Liver (tissue), 9 donors: ENCODE results near the gene AFF4. TPM values are rescaled to one million over a fixed set of nuclear protein-coding genes. Genes with fewer than 3 reads are reported as not detected.

ENCODE experiments used
- DNase-seq: peaks from one replicate; pipeline ENCODE4 v3.0.0-alpha.2; 2017; ENCODE audit warnings: low spot score
- H3K27ac ChIP-seq, 2 donors: one replicate each; pipeline ENCODE4 v1.7.0; 2013; ENCODE audit warnings: inconsistent platforms in 2 of 2, low read length in 2 of 2, control low read depth in 1 of 2, low read depth in 1 of 2, mild to moderate bottlenecking in 1 of 2
- H3K27me3 ChIP-seq, 4 donors: one replicate each; pipeline versions ENCODE4 v1.6.1 to v1.7.0; 2013; ENCODE audit warnings: low read length in 3 of 4, inconsistent platforms in 1 of 4, mild to moderate bottlenecking in 1 of 4, moderate library complexity in 1 of 4; ENCODE audit not compliant: control insufficient read depth in 4 of 4, insufficient read depth in 4 of 4
- H3K36me3 ChIP-seq, 4 donors: one replicate each; pipeline versions ENCODE4 v1.6.1 to v1.7.0; 2013; ENCODE audit warnings: low read length in 3 of 4, mild to moderate bottlenecking in 3 of 4, low read depth in 1 of 4, moderate library complexity in 1 of 4; ENCODE audit not compliant: control insufficient read depth in 4 of 4, insufficient read depth in 3 of 4
- H3K4me1 ChIP-seq, 4 donors: one replicate each; pipeline versions ENCODE4 v1.6.1 to v1.7.0; 2013; ENCODE audit warnings: low read length in 3 of 4, mild to moderate bottlenecking in 3 of 4, moderate library complexity in 1 of 4; ENCODE audit not compliant: control insufficient read depth in 4 of 4, insufficient read depth in 4 of 4
- H3K4me3 ChIP-seq, 3 donors: one replicate each; pipeline versions ENCODE4 v1.6.1 to v1.7.0; 2013; ENCODE audit warnings: low read length in 3 of 3, control low read depth in 1 of 3, low read depth in 1 of 3, mild to moderate bottlenecking in 1 of 3
- H3K9ac ChIP-seq, 2 donors: one replicate each; pipeline ENCODE4 v1.7.0; 2013; ENCODE audit warnings: low read length in 2 of 2, mild to moderate bottlenecking in 2 of 2, moderate library complexity in 2 of 2, control low read depth in 1 of 2, low read depth in 1 of 2
- H3K9me3 ChIP-seq, 4 donors: one replicate each; pipeline versions ENCODE4 v1.6.1 to v1.7.0; 2013; ENCODE audit warnings: low read length in 3 of 4; ENCODE audit not compliant: control insufficient read depth in 4 of 4
- ATF3 ChIP-seq: IDR thresholded peaks from 2 replicates; pipeline ENCODE4 v1.6.1; 2016; ENCODE audit warnings: antibody characterized with exemption
- CTCF ChIP-seq: fragments of 150-350 bp; IDR thresholded peaks from 2 replicates; pipeline ENCODE4 v1.5.1; 2017; ENCODE audit warnings: improper control_type of control experiment, low read depth, low read length; ENCODE audit not compliant: missing input control
- EGR1 ChIP-seq, 2 donors: IDR thresholded peaks; 2 replicates each; pipeline ENCODE4 v1.6.1; 2016 to 2018; ENCODE audit warnings: antibody characterized with exemption in 2 of 2, low read depth in 2 of 2
- FOXA1 ChIP-seq: IDR thresholded peaks from 2 replicates; pipeline ENCODE4 v1.6.1; 2016; ENCODE audit warnings: antibody characterized with exemption
- FOXA2 ChIP-seq: IDR thresholded peaks from 2 replicates; pipeline ENCODE4 v1.6.1; 2016; ENCODE audit warnings: antibody characterized with exemption
- GABPA ChIP-seq, 2 donors: IDR thresholded peaks in 1 of 2; conservative IDR thresholded peaks in 1 of 2; 2 replicates each; pipeline ENCODE4 v1.6.1; 2016; ENCODE audit warnings: antibody characterized with exemption in 2 of 2, mild to moderate bottlenecking in 1 of 2, moderate library complexity in 1 of 2
- HNF4A ChIP-seq, 2 donors: conservative IDR thresholded peaks; 2 replicates each; pipeline ENCODE4 v1.6.1; 2016; ENCODE audit warnings: antibody characterized with exemption in 2 of 2, mild to moderate bottlenecking in 2 of 2
- HNF4G ChIP-seq: IDR thresholded peaks from 2 replicates; pipeline ENCODE4 v1.6.1; 2016; ENCODE audit warnings: antibody characterized with exemption
- JUND ChIP-seq, 2 donors: IDR thresholded peaks; 2 replicates each; pipeline ENCODE4 v1.6.1; 2016; ENCODE audit warnings: antibody characterized with exemption in 2 of 2
- MAX ChIP-seq: IDR thresholded peaks from 2 replicates; pipeline ENCODE4 v1.6.1; 2016; ENCODE audit warnings: antibody characterized with exemption
- NR2F2 ChIP-seq: IDR thresholded peaks from 2 replicates; pipeline ENCODE4 v1.6.1; 2016; ENCODE audit warnings: antibody characterized with exemption
- RAD21 ChIP-seq, 2 donors: IDR thresholded peaks; 2 replicates each; pipeline ENCODE4 v1.6.1; 2016; ENCODE audit warnings: antibody characterized with exemption in 2 of 2, mild to moderate bottlenecking in 2 of 2
- REST ChIP-seq: IDR thresholded peaks from 2 replicates; pipeline ENCODE4 v1.6.1; 2016; ENCODE audit warnings: antibody characterized with exemption, mild to moderate bottlenecking
- RXRA ChIP-seq, 2 donors: IDR thresholded peaks; 2 replicates each; pipeline ENCODE4 v1.6.1; 2017 to 2018; ENCODE audit warnings: antibody characterized with exemption in 2 of 2, mild to moderate bottlenecking in 1 of 2
- SP1 ChIP-seq: IDR thresholded peaks from 2 replicates; pipeline ENCODE4 v1.6.1; 2018; ENCODE audit warnings: antibody characterized with exemption, mild to moderate bottlenecking
- TAF1 ChIP-seq: conservative IDR thresholded peaks from 2 replicates; pipeline ENCODE4 v1.6.1; 2016; ENCODE audit warnings: antibody characterized with exemption, mild to moderate bottlenecking
- YY1 ChIP-seq: IDR thresholded peaks from 2 replicates; pipeline ENCODE4 v1.6.1; 2016; ENCODE audit warnings: antibody characterized with exemption, mild to moderate bottlenecking
- WGBS: extraction: QIAGEN DNeasy Blood & Tissue Kit; methylation state at CpG from one replicate; pipeline ENCODE4 v1.1.7; 2013; 5-methylcytosine and 5-hydroxymethylcytosine counted together
- polyA plus RNA-seq, 2 donors: library from polyadenylated mRNA; stranded (reverse) in 1 of 2; unstranded in 1 of 2; fragments of 200-250 nt in 1 of 2; fragments of >200 nt in 1 of 2; fragmentation: Nextera tagmentation in 1 of 2; extraction: Ambion mirVana in 1 of 2; gene quantifications; one replicate each; pipeline versions ENCODE4 v1.2.1 to v1.2.3, GENCODE V29; 2013 to 2015
- total RNA-seq, 2 donors: library from RNA; depleted of rRNA; stranded (reverse); fragments of >200 nt; gene quantifications; one replicate each; pipeline ENCODE4 v1.2.3, GENCODE V29; 2014
- donor health status: healthy.
- donor health status: healthy.
- donor health status: healthy.
- donor health status: healthy.
- donor health status: healthy.

Gene AFF4
- total and polyA plus RNA-seq, 4 donors: 5.5 to 19.1 (median 16.9) TPM

GRCh38 chr5:132877466-132877865 is 86.0 kb downstream of the AFF4 start:
- Histone ChIP-seq H3K36me3 (peaks cover 4 to 35% (median 29%) of the 10 kb centered on the region in 4 donors), H3K27me3 (no peaks in the 10 kb centered on the region)
- 50% methylated on average over 2 of the region's 2 CpGs for WGBS

GRCh38 chr5:132876020-132876759 is 87.2 kb downstream of the AFF4 start:
- no peaks in the 10 kb centered on the region for H3K27me3 ChIP-seq
- H3K9me3 ChIP-seq: no peaks in the 10 kb centered on the region
- 47% methylated on average over 1 of the region's 1 CpG for WGBS
- H3K4me3 ChIP-seq: peak overlapping the region in 2 of 3 donors; percentile 11 to 72
- H3K4me1 ChIP-seq: peaks cover 9 to 24% (median 17%) of the 10 kb centered on the region in 4 donors
- H3K27ac ChIP-seq: peak overlapping the region; percentile 29 to 57
- peak; percentile 25 for TF ChIP-seq TAF1
- peak; percentile 44 for TF ChIP-seq SP1
- peak; percentile 39 for TF ChIP-seq FOXA2
- no peak for TF ChIP-seq REST
- TF ChIP-seq YY1: peak; percentile 87
- peak in 1 of 2 donors; percentile 20 for TF ChIP-seq HNF4A (conservative IDR thresholded peaks at IDR 0.05)
- TF ChIP-seq RXRA (IDR thresholded peaks at IDR 0.05): peak in 1 of 2 donors; percentile 8
- TF ChIP-seq HNF4G: no peak
- no peak for TF ChIP-seq CTCF
- TF ChIP-seq JUND (IDR thresholded peaks at IDR 0.05): peak in 1 of 2 donors; percentile 38
- TF ChIP-seq FOXA1: no peak
- peak; percentile 23 for TF ChIP-seq ATF3
- TF ChIP-seq EGR1 (IDR thresholded peaks at IDR 0.05; ENCODE audit: low read depth in 2 of 2): peak in 1 of 2 donors; percentile 10
- TF ChIP-seq NR2F2: no peak
- no peak for TF ChIP-seq MAX
- H3K36me3 ChIP-seq: peaks cover 4 to 32% (median 23%) of the 10 kb centered on the region in 4 donors
- H3K9ac ChIP-seq: peak overlapping the region in 1 of 2 donors; percentile 100
- DNase-seq: no peak

More at GRCh38 chr5:132877466-132877865, 86.0 kb downstream of the AFF4 start:
- DNase-seq: no peak
- Histone ChIP-seq H3K4me3 (no peak overlapping the region), H3K4me1 (peaks cover 3 to 12% (median 5%) of the 10 kb centered on the region in 4 donors), H3K9me3 (no peaks in the 10 kb centered on the region), H3K27ac (peak overlapping the region in 1 of 2 donors; percentile 11), H3K9ac (no peak overlapping the region)
- TF ChIP-seq HNF4G (no peak), GABPA (IDR thresholded peaks at IDR 0.05 in 1 of 2, conservative IDR thresholded peaks at IDR 0.05 in 1 of 2) (no peak), MAX (no peak), EGR1 (IDR thresholded peaks at IDR 0.05; ENCODE audit: low read depth in 2 of 2) (peak in 1 of 2 donors; percentile 20), RAD21 (IDR thresholded peaks at IDR 0.05) (no peak), NR2F2 (peak; percentile 9), HNF4A (conservative IDR thresholded peaks at IDR 0.05) (no peak), YY1 (no peak)
